ENCODE data around the gene GPR39.
"Not testable (repeated sequence)": the region's sequence is repeated elsewhere in the genome, so short reads cannot be mapped to it uniquely, and the experiment has no call there.

GPR39 gene

DNA sequence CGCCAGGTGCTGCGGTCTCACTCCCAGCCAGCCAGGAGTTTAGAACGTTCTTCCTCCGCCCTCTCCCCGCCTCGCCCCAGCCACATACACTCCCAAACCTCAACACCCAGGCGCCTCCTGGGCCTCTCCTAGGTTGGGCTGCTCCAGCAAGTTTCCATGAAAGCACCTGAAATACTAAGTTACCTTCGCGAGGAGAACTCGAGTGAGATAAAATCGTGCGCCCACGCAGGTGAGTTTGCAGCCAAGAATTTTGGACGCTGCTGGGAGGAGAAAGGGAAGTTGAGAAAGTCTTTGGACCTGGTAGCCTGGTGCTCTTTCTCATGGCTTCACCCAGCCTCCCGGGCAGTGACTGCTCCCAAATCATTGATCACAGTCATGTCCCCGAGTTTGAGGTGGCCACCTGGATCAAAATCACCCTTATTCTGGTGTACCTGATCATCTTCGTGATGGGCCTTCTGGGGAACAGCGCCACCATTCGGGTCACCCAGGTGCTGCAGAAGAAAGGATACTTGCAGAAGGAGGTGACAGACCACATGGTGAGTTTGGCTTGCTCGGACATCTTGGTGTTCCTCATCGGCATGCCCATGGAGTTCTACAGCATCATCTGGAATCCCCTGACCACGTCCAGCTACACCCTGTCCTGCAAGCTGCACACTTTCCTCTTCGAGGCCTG is at the start of gene GPR39:
TSS of gene GPR39 (plus strand) at position 83 of the 673 bp plus-strand sequence.
- DNase-seq, result no peak

DNA sequence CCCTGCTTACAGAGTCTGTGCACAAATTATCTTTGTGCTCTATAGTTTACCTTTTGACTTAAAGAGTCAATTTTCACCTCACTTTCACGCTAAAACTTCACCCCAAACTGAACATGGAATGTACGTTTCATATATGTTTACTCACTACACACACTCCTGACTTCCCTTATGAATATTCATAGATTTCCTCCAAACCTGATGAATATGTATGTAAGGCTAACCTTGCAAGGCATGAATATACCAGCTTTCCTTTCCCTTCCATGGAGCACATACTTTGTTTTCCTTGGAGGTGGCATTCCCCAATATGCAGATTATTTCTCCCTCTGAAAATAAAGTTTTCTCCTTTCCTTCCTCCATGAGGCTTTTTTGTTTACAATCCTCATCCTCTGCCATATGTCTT is 48.4 kb upstream of the GPR39 start:
- no peak for DNase-seq

DNA sequence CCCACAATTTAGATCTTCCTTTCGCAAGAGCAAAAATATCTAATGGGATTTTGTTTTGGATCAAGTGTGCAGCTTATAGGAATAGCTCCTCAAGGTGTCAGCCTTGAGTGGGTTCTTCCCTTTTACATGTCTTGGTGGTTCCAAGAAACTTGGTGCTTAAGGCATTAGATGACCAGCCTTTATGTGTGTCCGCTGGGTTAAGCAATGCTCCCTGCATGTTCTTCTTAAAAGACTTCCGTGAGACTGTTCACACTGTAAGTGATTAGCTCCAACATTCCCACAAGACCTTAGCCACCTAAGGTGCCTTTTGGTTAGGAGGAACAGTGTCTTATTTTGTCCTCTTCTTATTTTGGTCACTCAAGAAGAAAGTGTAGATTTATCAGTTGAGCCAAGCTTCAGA is 44.3 kb upstream of the GPR39 start:
- no peak for DNase-seq

DNA sequence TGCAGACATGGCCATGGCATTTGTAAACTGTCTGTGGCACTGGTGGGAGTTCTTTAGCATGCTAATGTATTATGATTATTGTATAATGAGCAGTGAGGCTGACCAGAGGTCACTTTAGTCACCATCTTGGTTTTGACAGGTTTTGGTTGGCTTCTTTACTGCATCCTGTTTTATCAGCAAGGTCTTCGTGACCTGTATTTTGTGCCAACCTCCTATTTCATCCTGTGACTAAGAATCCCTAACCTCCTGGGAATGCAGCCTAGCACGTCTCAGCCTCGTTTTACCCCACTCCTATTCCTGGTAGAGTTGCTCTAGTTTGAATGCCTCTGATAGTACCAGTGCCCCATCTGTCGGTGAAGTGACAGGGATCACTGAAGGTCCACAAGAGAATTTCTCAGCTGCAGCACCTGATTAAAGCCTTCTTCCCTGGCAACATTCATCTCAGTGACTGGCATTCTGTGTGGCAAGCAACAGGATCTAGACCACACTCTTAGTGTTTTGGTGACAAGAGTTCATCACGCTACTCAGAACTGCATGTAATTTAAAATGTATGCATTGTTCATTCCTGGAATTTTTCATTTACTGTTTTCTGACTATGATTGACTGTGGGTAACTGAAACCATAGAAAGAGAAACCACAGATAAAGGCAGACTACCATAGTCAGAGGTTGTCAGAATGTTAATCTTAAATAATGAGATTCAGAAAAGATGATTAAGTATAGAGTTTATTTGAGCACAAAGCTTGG is 43.0 kb upstream of the GPR39 start:
- DNase-seq, result no peak

DNA sequence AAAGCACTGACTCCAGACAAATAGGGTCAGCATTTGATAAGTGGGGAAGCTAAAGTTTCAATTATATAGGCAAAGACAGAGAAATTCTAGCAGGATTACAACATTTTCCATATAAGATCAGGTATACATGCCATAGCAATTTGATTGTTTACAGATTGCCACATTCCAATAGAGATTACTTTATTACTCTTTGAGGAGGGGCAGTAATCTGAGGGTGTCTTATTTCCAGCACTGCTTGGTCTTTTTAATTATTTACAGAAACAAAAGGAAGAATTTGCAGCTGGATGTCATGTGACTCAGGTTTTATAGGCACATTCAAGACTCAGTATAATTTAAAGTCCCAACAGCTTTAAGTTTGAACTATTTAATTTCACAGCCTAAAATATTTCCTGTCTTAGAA is 42.5 kb upstream of the GPR39 start:
- no peak for DNase-seq

DNA sequence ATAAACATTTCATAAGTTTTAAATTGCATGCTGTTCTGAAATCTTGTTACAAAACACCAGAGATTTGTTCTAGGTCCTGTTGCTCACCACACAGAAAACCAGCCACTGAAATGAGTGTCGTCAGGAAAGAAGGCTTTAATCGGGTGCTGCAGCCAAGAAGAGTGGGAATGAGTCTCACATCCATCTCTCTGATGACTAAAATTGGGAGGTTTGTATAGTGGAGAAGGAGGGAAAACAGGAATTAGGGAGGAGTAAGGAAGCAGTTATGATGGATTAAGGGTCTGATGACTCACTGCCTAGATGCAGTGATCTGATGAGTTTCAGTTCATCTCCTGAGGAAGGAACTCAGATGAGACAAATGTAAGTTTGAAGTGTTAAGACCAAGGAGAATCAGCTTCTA is 42.1 kb upstream of the GPR39 start:
- no peak for DNase-seq

DNA sequence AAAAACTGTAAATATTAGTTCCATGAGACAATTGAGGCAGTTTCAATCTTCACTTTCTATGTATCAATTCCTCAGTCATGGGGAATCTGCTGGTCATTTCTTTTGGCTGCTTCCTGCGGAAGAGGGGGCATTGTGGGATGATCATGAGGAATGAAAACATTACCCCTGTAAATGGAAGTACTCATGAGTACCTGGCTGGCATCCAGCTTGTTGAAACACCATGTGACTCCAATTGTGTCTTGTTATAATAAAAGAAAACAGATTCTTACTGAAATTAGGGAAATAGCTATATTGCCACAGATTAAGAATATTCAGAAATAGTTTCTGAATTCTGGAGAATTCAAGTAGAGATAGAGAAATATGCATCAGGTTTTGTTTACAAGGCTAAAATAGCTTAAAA is 41.6 kb upstream of the GPR39 start:
- no peak for DNase-seq

DNA sequence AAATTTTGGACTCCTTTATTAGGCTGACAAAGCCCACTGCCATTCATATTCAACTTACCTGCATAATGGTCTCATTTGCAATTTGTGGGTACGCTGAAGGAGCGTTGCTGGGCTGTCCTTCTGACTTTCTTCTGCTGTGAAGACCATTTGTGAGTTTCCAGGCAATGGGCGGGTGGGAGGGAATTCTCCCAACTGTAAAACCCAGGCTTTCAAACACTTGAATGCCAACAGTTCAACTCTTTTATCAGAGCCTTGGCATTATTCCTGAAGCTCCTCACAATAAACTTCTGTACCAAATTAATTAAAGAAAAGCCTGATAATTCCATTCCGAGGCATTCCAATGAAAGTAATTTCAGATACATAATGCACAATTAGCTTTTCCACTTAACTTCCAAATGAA is 35.2 kb upstream of the GPR39 start:
- no peak for DNase-seq

DNA sequence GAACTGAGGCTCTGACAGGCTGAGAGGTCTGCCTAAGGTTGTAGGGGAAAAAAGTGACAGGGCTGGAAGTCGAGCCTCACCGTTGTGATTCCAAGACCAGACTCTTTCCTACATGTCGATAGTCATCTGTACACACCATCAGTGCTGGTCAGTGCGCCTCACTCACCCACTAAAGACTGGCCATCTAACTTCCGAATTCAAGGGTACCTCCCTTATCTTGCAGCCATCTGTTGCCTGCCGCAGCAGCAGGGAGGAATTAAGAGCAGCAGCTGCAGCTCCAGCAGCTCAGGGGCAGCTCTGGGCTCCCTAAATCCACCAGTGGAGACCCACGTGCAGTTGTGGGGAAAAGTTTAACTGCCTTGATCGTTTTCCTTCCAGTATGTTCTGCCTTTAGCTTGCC is 32.6 kb upstream of the GPR39 start:
- peak in 1 of 14 donors; percentile 46 for DNase-seq

DNA sequence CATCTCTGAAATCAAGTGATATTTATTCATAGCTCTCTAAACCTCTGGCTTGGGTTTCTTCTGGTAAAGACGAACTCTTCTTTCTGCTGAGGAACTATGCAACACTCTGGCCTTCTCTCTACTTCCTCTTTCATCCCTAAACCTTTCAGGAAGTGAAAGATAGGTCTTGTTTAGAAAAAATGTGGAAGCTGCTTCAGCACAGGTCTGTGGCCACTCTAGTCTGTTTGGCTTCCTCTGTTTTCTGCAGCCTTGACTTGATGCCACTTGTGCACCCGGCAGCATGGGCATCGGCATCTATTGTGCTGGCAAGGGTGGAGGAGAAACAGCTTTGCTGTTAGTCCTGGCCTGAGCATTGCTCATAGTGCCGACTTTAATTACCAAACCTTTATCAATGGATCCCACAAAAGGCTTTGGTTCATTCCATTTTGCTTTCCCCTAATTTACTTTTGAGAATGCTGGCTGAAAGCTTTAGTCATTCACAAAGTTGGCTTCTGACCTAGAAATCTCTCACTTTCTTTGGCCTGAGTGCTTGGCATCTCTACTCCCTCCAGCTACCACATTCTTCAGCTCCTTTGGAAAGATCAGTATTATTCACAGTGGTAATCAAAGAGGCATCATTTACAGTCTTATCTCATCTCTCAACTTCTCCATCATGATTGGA is 32.0 kb upstream of the GPR39 start:
- peak in 4 of 14 donors; percentile 16 to 61 (median 34) for DNase-seq

DNA sequence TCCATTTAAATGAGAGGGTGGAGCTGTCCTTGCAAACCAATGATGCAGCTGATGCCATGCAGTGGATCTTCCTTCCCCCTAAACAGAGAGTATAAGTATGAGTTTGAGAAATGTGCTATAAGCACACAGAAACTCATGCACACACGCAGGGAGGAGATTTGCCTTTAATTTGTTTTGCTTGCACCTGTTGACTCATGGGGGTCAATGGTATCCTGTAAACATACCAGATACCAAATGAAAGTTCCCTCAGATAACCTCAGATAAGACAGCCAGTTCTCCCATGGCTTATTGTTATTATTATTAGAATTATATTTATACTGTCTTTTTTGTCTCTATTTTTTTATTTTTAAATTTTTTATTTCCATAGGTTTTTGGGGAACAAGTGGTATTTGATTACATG is 29.5 kb upstream of the GPR39 start:
- DNase-seq, result no peak

DNA sequence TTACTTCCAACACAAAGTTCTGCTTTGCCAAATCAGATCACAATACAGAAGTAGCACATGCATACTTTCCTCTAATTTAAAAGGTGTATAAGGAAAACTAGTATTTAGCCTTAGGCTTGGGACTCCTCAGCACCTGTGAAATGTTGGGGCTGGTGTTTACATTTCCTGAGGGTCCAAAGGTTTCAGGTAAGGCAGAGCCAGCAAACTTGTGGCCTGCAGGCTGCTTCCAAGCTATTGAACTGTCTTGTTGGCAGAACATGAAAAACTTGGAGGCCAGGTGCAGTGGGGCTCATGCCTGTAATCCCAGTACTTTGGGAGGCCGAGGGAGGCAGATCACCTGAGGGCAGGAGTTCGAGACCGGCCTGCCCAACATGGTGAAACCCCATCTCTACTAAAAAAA is 26.5 kb upstream of the GPR39 start:
- DNase-seq, result no peak

DNA sequence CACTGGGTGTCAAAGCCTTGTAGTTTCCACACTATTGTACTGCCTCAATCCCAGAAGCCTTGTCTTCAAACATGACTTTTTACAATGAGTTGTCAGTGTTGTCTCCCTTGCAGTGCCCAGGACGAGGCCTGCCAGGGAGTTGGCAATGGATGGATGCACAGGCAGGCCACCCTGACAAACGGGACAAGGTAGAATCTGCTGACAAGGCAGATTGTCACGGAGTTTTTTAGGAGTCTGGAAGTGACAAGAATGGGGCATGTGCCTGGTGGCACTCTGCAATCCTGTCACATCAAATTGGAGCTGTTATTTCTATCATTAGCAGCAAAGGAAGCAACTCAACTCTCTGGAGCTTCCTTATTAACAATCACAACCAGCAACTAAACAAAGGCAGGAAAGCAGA is 25.2 kb upstream of the GPR39 start:
- DNase-seq, result no peak

DNA sequence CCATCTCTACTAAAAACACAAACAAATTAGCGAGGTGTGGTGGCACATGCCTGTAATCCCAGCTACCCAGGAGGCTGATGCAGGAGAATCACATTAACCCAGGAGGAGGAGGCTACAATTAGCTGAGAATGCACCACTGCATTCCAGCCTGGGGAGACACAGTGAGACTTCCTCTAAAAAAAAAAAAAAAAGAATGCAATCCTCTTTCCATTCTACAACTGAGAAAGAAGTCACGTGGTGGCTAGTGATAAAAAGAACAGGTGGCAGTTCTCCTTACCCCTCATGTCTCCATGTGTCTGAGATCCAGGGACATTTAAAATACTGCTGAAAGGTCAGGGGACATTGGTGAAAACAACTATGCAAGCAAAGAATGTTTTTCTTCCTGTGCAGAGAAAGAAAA is 24.4 kb upstream of the GPR39 start:
- DNase-seq, result no peak

DNA sequence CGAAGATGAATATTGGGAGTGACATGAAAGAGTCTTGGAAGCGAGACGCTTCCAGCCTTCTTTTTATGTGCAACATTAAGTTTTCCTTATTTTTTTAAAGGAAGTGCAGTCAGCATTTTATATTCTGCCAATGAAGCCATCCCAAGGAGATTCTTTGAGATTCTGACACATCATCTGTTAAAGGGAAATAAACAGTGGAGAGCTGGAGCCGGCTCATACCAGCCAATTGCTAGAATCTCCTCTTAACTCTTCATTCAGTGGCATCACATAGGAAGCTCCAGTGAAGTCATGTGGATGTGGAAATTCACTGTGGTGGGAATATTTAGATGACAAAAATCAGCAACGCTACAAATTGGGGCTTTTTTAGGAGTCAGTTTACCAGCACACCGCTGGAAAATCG is 23.7 kb upstream of the GPR39 start:
- DNase-seq, result no peak

DNA sequence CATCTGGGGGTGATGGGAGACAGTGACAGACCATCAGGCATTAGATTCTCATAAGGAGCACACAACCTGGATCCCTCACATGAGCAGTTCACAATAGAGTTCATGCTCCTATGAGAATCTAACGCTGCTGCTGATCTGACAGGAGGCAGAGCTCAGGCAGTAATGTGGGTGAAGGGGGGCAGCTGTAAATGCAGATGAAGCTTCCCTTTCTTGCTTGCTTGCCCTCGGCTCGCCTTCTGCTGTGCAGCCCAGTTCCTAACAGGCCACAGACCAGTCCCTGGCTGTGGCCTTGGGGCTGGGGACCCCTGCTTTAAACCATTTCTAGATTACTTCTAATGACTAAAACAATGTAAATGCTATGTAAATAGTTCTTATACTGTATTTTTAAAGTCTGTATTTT is 19.6 kb upstream of the GPR39 start:
- DNase-seq, result not testable (repeated sequence)

DNA sequence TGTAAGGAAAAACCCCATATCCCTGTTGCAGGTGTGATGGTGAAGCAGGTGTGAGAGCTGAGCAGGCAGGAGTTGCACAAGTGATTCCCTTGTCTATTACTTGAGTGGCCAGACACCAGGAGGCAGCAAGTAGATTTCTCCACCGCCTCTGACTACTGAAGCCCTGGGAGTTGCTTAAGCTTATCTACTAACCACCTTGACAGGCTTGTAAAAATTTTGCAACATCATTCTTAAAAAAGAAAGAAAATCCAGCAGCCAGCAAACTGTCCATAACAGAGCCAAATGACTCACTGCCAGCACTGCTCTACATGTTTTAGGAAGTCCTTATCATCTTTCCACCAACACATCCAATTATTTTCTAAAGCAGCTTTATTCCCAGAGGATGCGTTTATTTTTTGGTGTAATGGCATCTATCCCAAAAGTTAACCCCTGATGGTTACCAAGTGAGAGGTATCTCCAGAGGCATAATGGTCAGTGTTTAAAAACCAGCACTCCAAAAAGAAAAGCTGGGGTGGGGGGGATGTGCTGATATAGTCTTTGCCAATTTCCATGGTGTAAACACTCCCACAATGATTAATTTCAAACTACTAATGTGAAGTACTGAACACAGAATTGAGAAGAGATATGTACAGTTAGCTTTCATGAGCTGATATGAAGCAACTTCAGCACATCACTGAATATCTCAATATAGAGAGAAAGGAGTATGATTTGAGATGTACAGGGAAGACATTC is 16.3 kb upstream of the GPR39 start:
- DNase-seq, result no peak

DNA sequence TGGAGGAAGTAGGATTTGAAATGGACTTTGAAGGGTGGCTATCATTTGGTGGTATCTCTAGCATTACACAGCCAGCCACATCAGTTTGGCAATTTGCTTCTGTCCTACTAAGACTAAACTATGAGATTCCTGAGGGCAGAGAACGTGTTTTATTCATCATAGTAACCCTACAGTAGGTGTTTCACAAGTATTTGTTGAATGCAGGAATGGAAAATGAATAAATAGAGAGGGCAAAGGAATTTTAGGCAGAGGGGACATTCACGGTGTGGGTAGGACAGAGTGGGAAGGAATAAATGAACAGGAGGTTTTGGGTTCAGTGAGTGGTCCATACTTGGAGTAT is 15.7 kb upstream of the GPR39 start:
- no peak for DNase-seq

DNA sequence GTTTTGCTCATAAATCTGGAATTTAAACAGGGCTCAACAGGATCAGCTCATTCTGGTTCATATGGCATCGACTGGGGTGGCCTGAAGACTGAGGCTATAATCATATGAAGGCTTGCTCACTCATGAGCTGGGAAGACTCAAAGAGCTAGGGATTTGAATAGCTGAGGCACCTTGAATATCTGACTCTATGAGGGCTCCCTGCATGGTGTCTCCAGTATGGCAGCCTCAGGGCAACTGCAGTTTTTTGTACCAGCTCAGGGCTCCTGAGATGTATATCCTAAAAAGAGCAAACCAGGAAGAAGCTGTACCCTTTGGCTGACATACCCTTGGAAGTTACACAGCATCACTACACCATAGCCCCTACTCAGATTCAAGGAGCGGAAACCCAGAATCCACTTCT is 15.3 kb upstream of the GPR39 start:
- no peak for DNase-seq

DNA sequence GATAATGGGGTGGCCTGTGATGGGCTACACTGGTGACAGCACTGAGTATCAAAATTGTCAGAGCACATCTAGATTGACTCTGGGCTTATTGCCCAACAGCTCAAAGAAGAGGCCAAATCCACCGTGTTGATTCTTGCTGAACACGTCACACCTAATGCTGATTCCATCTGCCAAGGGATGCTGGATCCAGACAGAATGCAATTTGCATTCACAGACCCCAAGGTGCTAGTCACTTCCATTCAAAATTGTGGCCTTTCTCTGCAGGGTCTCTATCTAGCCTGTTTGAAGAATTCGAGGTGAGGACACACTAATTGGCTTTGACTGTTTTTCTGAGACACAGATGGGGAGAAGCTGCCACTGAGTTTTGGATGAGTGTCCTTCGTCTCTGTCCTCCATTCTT is 13.5 kb upstream of the GPR39 start:
- DNase-seq, result no peak

DNA sequence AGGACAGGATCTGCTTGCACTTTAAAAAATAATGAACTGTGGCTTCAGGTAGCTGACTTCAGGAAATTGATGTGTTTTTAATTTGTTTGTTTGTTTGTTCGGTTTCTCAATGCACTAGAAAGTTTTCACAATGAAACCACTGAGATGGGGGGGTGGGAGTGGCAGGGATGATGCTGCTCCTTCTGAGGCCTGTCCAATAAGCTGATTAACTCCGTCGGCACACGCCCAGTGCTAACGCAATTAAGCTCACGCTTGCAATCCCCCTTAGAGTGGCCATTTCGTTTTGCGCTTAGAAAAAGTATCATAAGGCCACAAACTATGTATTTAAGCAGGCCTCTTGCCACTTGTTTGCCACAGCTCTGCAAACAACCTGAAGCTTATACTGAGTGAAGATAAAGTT is 12.5 kb upstream of the GPR39 start:
- DNase-seq, result no peak

DNA sequence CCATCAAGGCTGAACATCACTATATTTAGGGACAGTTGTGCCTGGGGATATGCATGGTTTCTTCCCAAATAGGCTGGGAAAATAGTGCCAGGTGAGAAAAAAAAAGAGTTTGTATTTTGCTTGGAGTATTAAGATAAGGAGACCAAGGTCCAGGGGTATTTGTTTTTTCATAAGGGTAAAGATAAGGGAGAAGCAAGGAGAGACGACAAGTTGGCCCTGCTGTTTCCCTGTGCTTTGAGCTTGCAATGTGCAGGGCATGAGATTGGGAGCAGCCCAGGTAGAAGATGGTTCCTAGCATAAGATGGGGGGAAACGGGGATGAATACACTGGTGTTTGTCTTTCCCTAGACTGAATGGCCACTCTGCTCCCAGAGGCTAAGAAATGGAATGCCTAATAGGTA is 8.8 kb upstream of the GPR39 start:
- no peak for DNase-seq

DNA sequence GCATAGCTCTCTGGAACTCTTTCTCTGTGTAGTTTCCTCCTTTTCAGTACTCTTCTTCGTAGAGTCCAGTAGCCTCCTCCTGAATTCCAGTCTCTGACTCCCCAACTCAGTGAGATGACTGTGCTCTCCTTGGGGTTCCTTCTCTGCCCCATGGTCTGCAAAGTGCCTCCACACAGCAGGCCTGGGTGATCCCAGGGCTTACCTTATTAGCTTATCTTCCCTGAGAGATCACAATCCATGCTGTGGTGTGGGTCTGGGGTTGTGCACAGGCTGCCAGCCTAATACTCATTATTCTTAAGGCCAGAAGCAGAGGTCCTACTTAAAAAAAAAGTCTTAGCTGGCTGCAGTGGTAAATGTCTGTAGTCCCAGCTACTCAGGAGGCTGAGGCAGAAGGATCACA is 4.6 kb upstream of the GPR39 start:
- DNase-seq, result no peak
